ENCODE measurements around the gene CD200R1L.

The CD200R1L gene

GRCh38 chr3:112786002-112786590, 60.6 kb downstream of the CD200R1L start:
- no peak for DNase-seq

- no peak for DNase-seq
These were observed 61.2 kb downstream of the CD200R1L start for GRCh38 chr3:112785321-112786001.

- no peak for DNase-seq
These were observed 64.2 kb downstream of the CD200R1L start for GRCh38 chr3:112782491-112782890.

GRCh38 chr3:112781599-112781998, 65.1 kb downstream of the CD200R1L start:
- DNase-seq: no peak

- DNase-seq: no peak
These were observed 66.8 kb downstream of the CD200R1L start for GRCh38 chr3:112779558-112780480.

- DNase-seq: no peak
These were observed 67.7 kb downstream of the CD200R1L start for GRCh38 chr3:112779011-112779410.

GRCh38 chr3:112778353-112778948, 68.2 kb downstream of the CD200R1L start:
- DNase-seq: no peak

- no peak for DNase-seq
These were observed 68.9 kb downstream of the CD200R1L start for GRCh38 chr3:112777811-112778210.

GRCh38 chr3:112776836-112777235, 69.8 kb downstream of the CD200R1L start:
- DNase-seq: no peak

- DNase-seq: no peak
These were observed 70.7 kb downstream of the CD200R1L start for GRCh38 chr3:112776000-112776399.

GRCh38 chr3:112775011-112775742, 71.5 kb downstream of the CD200R1L start:
- no peak for DNase-seq

- DNase-seq: no peak
These were observed 72.3 kb downstream of the CD200R1L start for GRCh38 chr3:112774293-112774926.

GRCh38 chr3:112773864-112774263, 72.8 kb downstream of the CD200R1L start:
- DNase-seq: no peak

- DNase-seq: no peak
These were observed 75.7 kb downstream of the CD200R1L start for GRCh38 chr3:112770951-112771350.

- peak; percentile 46 to 60 for DNase-seq
These were observed 76.5 kb downstream of the CD200R1L start for GRCh38 chr3:112770032-112770626.

- no peak for DNase-seq
These were observed 77.2 kb downstream of the CD200R1L start for GRCh38 chr3:112769286-112769978.

GRCh38 chr3:112767777-112768176, 78.9 kb downstream of the CD200R1L start:
- no peak for DNase-seq

GRCh38 chr3:112767177-112767576, 79.5 kb downstream of the CD200R1L start:
- no peak for DNase-seq

All from stimulated activated CD4-positive, alpha-beta T cell treated with anti-CD3 and anti-CD28 coated beads, Interleukin-2, amount 100 ng/mL, for 24 hours (primary cell).